IMR-90 (cell line): ENCODE measurements around the gene LOXL4.

Experiments used
- BHLHE40 ChIP-seq: fragments of 150-350 bp; IDR thresholded peaks from 2 replicates; pipeline ENCODE4 v1.6.1; 2016; ENCODE audit warnings: mild to moderate bottlenecking, low read depth, low read length
- CEBPB ChIP-seq: IDR thresholded peaks from 2 replicates; pipeline ENCODE4 v1.6.1; 2012; ENCODE audit warnings: low read depth, low read length, improper control_type of control experiment
- CHD1 ChIP-seq: IDR thresholded peaks from 2 replicates; pipeline ENCODE4 v1.6.1; 2012; ENCODE audit warnings: low read depth, low read length, improper control_type of control experiment
- CTCF ChIP-seq: conservative IDR thresholded peaks from 2 replicates; pipeline ENCODE4 v1.5.1; 2012; ENCODE audit warnings: mild to moderate bottlenecking, low read depth, low read length, improper control_type of control experiment
- ELK1 ChIP-seq: fragments of 150-350 bp; IDR thresholded peaks from 2 replicates; pipeline ENCODE4 v1.6.1; 2016; ENCODE audit warnings: low read depth, mild to moderate bottlenecking, low read length, moderate library complexity, borderline replicate concordance
- MXI1 ChIP-seq: IDR thresholded peaks from 2 replicates; pipeline ENCODE4 v1.6.1; 2012; ENCODE audit warnings: low read depth, mild to moderate bottlenecking, low read length, moderate library complexity, borderline replicate concordance
- POLR2A ChIP-seq: IDR thresholded peaks from 2 replicates; pipeline ENCODE4 v1.6.1; 2012; ENCODE audit warnings: mild to moderate bottlenecking, low read depth, low read length
- RAD21 ChIP-seq: IDR thresholded peaks from 2 replicates; pipeline ENCODE4 v1.6.1; 2012; ENCODE audit warnings: low read length, improper control_type of control experiment
- SMC3 ChIP-seq: fragments of 150-350 bp; IDR thresholded peaks from 2 replicates; pipeline ENCODE4 v1.6.1; 2016; ENCODE audit warnings: low read depth, mild to moderate bottlenecking, antibody characterized with exemption, low read length, moderate library complexity

- no peak for TF ChIP-seq POLR2A
- TF ChIP-seq CTCF = no peak
- no peak for TF ChIP-seq CHD1
- no peak for TF ChIP-seq BHLHE40
- no peak for TF ChIP-seq RAD21
- TF ChIP-seq CEBPB = no peak
- no peak for TF ChIP-seq SMC3
- no peak for TF ChIP-seq ELK1
- no peak for TF ChIP-seq MXI1
Measured at GRCh38 chr10:98202378-98202777, 65.6 kb downstream of the LOXL4 start.
